Endothelial cell of umbilical vein (primary cell): ENCODE data around the gene PDCD6IP.

Experiments
- CTCF ChIP-seq, 2 donors: IDR thresholded peaks; 1 replicate in 1 of 2; 2 replicates in 1 of 2; pipeline ENCODE4 v1.5.1; 2011; ENCODE audit warnings: low read length in 2 of 2, mild to moderate bottlenecking in 2 of 2, moderate library complexity in 2 of 2, control low read depth in 1 of 2, inconsistent platforms in 1 of 2, low read depth in 1 of 2; ENCODE audit not compliant: insufficient read depth in 1 of 2; ENCODE audit errors: extremely low read depth in 1 of 2
- EZH2 ChIP-seq: IDR thresholded peaks from 2 replicates; pipeline ENCODE4 v1.6.1; 2012; ENCODE audit warnings: borderline replicate concordance, low read depth, mild to moderate bottlenecking, moderate library complexity, low read length, inconsistent platforms; ENCODE audit not compliant: severe bottlenecking
- POLR2A ChIP-seq: IDR thresholded peaks from 2 replicates; pipeline ENCODE4 v1.6.1; 2012; ENCODE audit warnings: low read depth, mild to moderate bottlenecking, control low read depth, low read length

- TF ChIP-seq POLR2A: no peak
- TF ChIP-seq EZH2: no peak
- no peak for TF ChIP-seq CTCF (IDR thresholded peaks at IDR 0.05; ENCODE audit: extremely low read depth in 1 of 2, insufficient read depth in 1 of 2, low read depth in 1 of 2, low read length in 2 of 2)
These were observed 78.8 kb downstream of the PDCD6IP start for GRCh38 chr3:33877187-33877586.
